Central memory CD4-positive, alpha-beta T cell (primary cell): ENCODE measurements around the gene CD74.

Experiments
- DNase-seq: peaks from one replicate; pipeline ENCODE4 v3.0.0; 2022

CD74 gene

DNA sequence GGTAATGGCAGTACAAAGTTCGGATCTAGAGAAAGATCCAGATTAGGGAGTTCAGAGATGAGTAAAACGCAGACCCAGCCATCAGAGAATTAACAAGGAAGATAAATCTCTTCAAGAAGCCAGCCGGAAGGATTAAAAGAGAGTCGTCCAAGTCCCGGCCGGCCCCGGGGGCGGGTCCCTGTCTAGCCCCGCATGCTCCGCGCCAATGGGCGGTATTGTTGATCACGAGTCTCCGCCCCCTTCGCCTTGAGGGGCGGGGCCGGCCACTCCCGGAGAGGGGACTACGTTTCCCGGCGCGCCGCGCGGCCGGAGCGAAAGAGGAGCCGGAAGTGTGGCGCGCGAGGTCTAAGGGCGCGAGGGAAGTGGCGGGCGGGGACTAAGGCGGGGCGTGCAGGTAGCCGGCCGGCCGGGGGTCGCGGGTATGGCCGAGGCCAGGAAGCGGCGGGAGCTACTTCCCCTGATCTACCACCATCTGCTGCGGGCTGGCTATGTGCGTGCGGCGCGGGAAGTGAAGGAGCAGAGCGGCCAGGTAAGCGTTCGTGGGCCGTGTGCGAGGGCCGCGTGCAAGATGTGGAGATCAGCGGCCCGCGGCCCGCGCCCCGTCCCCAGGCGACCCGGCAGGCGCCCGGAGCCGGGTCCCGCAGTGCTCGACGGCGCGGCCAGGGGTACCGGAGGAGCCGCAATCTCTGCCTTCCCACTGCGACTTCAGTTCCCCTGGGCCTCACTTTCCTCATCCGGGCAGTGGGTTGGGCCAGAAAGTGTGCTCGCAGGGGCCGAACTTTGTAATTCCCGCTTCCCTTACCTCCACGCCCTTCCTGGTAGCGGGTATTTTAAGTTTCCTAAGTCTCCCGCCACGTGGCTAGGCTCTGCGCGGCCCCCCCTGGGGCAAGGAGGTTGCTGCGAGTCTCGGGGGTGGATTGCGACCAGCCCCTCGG, 55.1 kb downstream of the CD74 start, which contains the start of gene TCOF1:
Gene TCOF1 (plus strand): TSS at position 372 of the 935 bp plus-strand sequence. CDS start 50 bp downstream, at position 422.
- DNase-seq: peak; percentile 96

DNA sequence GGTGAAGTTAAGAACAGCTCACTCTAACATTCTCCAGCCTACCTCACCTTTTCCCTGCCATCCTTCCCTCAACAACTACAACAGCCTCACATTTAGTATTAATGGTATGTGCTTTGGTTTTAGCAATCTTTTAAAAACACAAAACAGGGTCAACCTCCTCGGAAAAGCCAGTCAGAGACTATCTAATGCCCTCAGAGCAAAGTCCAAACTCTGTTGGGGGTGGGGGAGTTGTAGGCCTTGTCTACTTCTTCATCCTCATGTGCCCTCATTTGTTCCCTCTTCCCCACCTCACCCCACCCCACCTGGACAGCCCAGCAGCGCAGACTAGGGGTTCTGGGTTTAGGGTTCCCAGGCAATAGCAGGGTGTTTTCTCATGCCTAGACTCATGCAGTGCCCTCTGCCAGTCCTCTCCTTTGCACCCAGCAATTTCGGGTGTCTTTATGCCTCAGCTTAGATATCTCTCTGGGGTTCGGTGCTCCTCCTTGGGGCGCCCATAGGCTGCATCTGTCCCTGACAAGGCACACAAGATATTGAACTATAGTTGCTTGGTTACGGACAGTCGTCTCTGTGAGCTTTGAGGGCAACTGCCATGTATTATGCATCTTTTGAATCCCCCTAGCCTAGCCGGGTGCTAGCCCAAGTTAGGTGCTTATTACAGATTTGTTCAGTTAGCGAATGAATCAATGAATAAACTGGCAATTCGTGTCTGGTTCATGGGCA, 56.0 kb downstream of the CD74 start:
- no peak for DNase-seq

DNA sequence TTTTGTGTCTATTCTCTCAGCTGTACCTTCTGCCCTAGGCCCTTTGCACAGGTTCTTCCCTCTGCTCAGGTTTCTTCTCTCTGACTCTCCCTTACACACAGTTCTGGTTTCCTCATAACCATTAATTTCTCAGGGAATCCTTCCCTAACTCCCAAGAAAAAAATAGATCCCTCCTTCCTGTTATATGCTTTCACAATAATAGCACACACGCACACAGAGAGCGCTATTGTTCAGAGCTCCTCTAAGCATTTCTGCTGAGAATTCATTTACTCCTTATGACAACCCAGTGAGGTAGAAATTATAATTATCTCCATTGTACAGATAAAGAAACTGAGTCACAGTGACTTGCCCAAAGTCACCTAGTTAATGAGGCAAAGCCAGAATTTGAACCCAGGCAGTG, 56.9 kb downstream of the CD74 start:
- no peak for DNase-seq

- no peak for DNase-seq
These were observed 59.6 kb downstream of the CD74 start for GRCh38 chr5:150353032-150353675.

DNA sequence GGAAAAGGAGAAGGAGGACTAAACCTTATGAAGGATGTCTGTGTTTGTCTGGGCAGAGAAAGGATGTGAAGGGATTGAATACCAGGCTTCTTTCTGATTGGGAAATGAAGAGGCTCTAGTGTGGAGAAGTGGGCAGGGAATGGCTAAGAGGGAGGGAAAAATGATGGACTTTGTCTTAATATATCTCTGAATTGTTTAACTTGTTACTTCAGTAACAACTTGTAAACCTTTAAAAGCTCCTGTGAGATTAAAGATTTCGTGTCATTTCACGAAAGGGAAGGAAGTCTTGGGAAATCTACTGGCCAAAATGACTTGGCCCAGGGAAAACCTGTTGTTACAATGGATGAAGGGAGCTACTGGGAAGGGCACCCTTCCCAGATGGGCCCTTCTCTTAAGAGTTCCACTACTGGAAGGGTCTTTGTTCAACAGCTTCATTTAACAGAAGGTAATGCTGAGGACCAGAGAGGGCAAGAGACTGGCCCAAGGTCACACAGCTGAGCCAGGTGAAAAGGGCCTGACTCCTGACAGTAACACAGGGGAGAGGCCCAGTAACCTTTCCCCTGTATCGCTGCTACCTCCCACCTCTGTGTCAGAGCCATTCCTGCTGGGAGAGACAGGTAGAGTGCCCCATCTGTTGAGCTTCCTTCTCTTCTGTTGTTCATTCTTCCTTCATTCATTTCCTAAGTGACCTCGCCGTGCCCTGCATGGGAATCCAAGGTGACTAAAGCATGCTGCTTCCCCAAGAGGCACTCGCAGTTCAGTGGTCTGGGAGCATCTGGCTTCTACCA, 60.3 kb downstream of the CD74 start:
- no peak for DNase-seq
